Bronchial epithelial cell (primary cell): ENCODE results near the gene CEPT1. TPM values are rescaled to one million over a fixed set of nuclear protein-coding genes. Genes with fewer than 3 reads are reported as not detected.

ENCODE experiments used
- DNase-seq: peaks from one replicate; pipeline ENCODE4 v3.0.0-alpha.2; 2010; ENCODE audit warnings: low read depth
- FAIRE-seq: peaks from 2 replicates; lab custom pipeline; 2011; peaks lifted over from hg19 to GRCh38; lab: Jason Lieb, UNC
- H3K27me3 ChIP-seq: 2 replicates; pipeline ENCODE4 v1.5.1; 2011; ENCODE audit warnings: low read length; ENCODE audit not compliant: control insufficient read depth, insufficient read depth
- H3K36me3 ChIP-seq: 2 replicates; pipeline ENCODE4 v1.5.1; 2011; ENCODE audit warnings: low read length; ENCODE audit not compliant: control insufficient read depth, insufficient read depth
- H3K4me3 ChIP-seq: 2 replicates; pipeline ENCODE4 v1.5.1; 2011; ENCODE audit warnings: mild to moderate bottlenecking, low read depth, low read length, control low read depth
- total RNA-seq: library from RNA; depleted of rRNA; stranded (reverse); fragments of >200 nt; gene quantifications from 2 replicates; pipeline ENCODE4 v1.2.1, GENCODE V29; 2014
- TF ChIP-seq, protein P1 (sequence below): IDR thresholded peaks from 2 replicates; pipeline ENCODE4 v1.5.1; 2011; ENCODE audit warnings: mild to moderate bottlenecking, moderate library complexity, low read length, control low read depth, inconsistent platforms; ENCODE audit not compliant: insufficient read depth, severe bottlenecking

CEPT1 gene
- total RNA-seq, 1 donor from 2014 or later = 49.5 TPM

DNA sequence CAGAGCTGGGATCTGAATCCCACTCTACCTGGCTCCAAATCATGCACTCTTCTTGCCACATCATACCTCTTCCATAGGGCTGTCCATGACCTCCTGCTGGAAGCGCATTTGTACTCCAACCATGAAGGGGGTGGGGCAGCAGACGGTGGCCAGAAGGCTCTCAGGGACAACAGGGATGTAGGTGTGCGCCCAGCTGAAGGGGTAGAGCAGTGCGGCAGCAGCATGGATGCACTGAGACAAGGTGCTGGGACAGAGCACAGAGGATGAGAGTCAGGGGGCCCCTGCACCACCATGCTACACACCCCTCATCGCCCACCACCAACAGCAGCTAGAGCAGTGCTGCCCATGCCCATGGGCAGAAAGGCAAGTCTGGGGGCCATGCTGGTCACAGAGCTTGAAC, 52.1 kb downstream of the CEPT1 start:
- DNase-seq = no peak
- FAIRE-seq = no peak
- TF ChIP-seq, protein P1, sequence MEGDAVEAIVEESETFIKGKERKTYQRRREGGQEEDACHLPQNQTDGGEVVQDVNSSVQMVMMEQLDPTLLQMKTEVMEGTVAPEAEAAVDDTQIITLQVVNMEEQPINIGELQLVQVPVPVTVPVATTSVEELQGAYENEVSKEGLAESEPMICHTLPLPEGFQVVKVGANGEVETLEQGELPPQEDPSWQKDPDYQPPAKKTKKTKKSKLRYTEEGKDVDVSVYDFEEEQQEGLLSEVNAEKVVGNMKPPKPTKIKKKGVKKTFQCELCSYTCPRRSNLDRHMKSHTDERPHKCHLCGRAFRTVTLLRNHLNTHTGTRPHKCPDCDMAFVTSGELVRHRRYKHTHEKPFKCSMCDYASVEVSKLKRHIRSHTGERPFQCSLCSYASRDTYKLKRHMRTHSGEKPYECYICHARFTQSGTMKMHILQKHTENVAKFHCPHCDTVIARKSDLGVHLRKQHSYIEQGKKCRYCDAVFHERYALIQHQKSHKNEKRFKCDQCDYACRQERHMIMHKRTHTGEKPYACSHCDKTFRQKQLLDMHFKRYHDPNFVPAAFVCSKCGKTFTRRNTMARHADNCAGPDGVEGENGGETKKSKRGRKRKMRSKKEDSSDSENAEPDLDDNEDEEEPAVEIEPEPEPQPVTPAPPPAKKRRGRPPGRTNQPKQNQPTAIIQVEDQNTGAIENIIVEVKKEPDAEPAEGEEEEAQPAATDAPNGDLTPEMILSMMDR = no peak
- H3K36me3 ChIP-seq = peaks cover 20% of the 10 kb centered on the region
- H3K27me3 ChIP-seq = no peaks in the 10 kb centered on the region
- no peak overlapping the region for H3K4me3 ChIP-seq

DNA sequence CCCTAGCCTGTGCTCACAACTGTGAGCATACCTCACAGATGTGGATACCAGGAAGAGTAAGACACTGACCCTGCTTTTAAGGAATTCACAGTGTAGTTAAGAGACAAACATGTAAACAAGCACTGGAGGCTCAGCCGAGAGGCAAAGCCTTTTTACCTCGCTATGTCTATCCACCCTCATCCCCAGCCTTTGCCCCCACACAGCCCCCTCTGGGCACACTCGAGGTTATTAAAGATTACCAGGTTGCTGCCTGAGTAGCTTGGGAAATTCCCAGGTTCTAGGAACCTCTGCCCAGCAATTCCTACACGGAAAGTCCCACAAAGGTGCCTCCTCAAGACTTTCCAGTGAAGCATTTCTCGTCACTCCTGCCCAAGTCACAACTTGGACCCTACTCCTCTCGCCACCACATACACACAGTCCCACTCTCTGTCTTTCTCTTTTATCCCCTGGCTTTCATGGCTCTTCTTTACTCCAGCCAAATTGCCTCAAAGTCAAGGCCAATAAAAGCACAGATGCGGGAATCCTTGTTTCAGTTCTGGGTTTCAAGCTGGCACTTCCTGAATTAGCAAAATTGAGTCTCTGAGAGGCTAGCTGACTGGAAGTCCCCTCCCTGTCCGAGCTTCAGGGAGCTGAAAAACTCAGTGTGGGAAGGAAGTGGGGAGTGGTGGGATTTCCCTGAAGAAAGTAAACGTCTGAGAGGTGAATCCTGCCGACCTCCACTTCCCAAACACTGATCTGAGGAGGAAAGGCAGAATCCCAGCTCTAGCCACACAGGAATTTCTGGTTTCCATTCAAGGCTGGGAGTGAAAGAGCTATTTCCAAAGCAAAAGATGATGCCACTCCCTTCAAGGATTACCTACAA, 52.9 kb downstream of the CEPT1 start:
- no peak overlapping the region for H3K4me3 ChIP-seq
- no peaks in the 10 kb centered on the region for H3K27me3 ChIP-seq
- no peak for FAIRE-seq
- TF ChIP-seq, protein P1 = no peak
- peaks cover 25% of the 10 kb centered on the region for H3K36me3 ChIP-seq
- peak; percentile 29 for DNase-seq

DNA sequence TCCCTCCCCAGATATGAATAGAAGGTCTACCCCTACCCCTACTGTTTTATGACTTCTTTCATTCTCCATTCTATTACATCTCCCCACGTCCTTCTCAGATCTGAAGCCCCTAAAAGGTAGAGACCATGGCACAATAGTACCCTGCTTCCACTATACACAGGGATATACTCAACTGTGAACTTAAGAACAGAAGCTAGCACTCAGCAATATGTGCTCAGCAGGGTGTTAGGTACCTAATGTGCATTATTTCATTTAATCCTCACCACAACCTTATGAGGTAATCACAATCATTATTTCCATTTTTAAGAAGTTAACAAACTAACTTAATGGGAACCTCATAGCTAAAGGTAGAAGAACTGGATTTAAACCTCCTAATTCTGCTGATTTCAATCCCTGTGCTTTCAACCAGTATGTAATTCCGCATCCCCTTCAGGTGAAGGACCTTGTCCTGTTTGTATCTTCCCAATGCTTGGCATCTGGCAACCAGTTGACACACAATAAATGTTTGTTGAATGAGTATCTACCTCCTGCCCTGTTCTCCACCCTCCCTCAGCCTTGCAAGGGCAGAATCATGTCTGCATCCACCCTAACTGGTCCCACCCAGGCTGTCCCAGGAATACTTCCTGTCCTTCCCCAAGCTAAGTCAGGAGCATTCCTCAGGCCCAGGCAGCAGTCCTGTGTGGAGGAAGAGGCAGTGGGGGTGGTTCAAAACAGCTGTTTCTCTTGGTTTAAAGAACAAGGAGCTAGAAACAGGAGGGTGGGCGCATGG, 53.9 kb downstream of the CEPT1 start:
- H3K4me3 ChIP-seq = no peak overlapping the region
- peaks cover 30% of the 10 kb centered on the region for H3K36me3 ChIP-seq
- FAIRE-seq (no peak), DNase-seq (peak; percentile 55)
- TF ChIP-seq, protein P1 = no peak
- no peaks in the 10 kb centered on the region for H3K27me3 ChIP-seq

DNA sequence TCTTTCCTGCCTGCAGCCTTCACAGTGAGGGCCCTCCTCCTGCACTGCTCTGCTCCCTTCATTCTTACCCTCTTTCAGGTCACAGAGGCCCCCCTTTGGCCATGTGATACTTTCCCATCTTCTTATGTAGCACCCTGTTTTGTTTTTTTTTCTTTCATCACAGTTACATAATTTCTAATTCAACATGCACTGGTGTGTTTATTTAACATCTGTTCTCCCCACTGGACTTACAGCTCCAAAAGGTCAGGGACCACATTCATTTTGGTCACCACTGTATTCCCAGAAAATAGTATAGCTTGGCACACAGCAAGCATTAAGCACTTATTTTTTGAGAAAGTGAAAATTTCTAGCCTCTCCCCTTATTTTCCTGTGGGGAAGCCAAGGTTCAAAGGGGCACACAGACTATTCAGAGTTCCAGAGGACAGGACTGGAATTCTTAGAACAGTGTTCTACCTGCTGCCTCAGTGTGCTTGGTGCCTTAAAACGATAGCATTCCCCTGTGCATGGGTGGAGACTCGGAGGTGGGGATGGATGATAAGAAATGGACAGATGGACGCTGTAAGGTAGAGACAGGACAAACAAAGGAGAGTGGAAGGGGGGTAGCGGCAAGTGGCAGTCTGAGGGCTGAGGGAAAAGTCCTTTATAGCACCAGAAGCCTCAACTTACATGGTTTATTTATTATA, 55.1 kb downstream of the CEPT1 start:
- TF ChIP-seq, protein P1 = no peak
- DNase-seq (no peak), FAIRE-seq (no peak)
- no peaks in the 10 kb centered on the region for H3K27me3 ChIP-seq
- H3K36me3 ChIP-seq = peaks cover 33% of the 10 kb centered on the region
- no peak overlapping the region for H3K4me3 ChIP-seq

DNA sequence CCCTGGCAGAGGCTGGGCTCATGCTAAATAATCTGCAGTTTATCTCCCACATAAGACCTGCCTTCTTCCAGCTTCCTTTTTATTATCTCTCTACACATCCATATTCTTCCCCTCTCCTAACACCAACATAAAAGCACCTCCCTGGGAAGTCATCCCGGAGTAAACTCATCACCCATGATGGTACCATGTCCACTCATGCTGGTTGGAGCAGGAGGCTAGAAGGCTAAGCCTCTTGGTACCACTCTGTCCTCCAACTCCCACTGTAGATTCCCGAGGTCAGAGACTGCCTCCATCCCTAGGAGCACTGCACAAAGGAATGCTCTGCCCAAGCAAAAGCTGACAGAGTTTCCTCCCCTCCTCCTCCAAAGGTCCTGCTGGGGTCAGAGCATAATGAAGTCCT, 56.2 kb downstream of the CEPT1 start:
- TF ChIP-seq, protein P1 = no peak
- no peak for FAIRE-seq

More for the DNA sequence above, 56.2 kb downstream of the CEPT1 start:
- Histone ChIP-seq H3K27me3 (no peaks in the 10 kb centered on the region), H3K4me3 (no peak overlapping the region), H3K36me3 (peaks cover 33% of the 10 kb centered on the region)
- DNase-seq = no peak
